ENCODE results near the gene DTD1. TPM values are rescaled to one million over a fixed set of nuclear protein-coding genes. Genes with fewer than 3 reads are reported as not detected.

Gene DTD1
- total RNA-seq, 1 experiment from 2014 or later = 62.8 TPM

GRCh38 chr20:18543932-18544331, 43.9 kb upstream of the DTD1 start:
- H3K36me3 ChIP-seq (ENCODE audit: low read depth) = peaks cover 6% of the 10 kb centered on the region; the same call in 1 of the 2 replicates
- H3K79me2 ChIP-seq (ENCODE audit: low read depth) = no peaks in the 10 kb centered on the region
- no peak overlapping the region for H3K4me3 ChIP-seq
- no peaks in the 10 kb centered on the region for H3K27me3 ChIP-seq (ENCODE audit: insufficient read depth, low read depth)
- ChIA-PET CTCF (no interaction called here), POLR2A (ENCODE audit: unreplicated experiment) (no interaction called here)
- no peaks in the 10 kb centered on the region for H3K9me3 ChIP-seq (ENCODE audit: insufficient read depth, low read depth)
- H2AFZ ChIP-seq = no peak overlapping the region
- intact Hi-C loops (cut with micrococcal nuclease; ENCODE audit: unreplicated experiment) = no loop called here
- no peaks in the 10 kb centered on the region for H3K9me2 ChIP-seq (ENCODE audit: insufficient read depth)
- no peak overlapping the region for H3K27ac ChIP-seq
- TF ChIP-seq EZH2 (IDR thresholded peaks at IDR 0.05; ENCODE audit: low read depth) (no peak), CTCF (conservative IDR thresholded peaks at IDR 0.05) (no peak)
- BruUV-seq (replicated peaks) = no TSS peak
- H3K4me2 ChIP-seq = no peak overlapping the region
- DNase-seq = no peak
- H3F3A ChIP-seq (ENCODE audit: insufficient read depth, low read depth) = 0 out of 2 replicates have a peak, but pooled peaks cover 4% of the 10 kb centered on the region
- no peaks in the 10 kb centered on the region; the same call in 1 of the 2 replicates for H4K20me1 ChIP-seq (ENCODE audit: insufficient read depth)
- no peaks in the 10 kb centered on the region for H3K4me1 ChIP-seq (replicated peaks; ENCODE audit: insufficient read depth)

GRCh38 chr20:18545566-18545965, 42.3 kb upstream of the DTD1 start:
- H3K27ac ChIP-seq = no peak overlapping the region
- no peak for DNase-seq
- TF ChIP-seq CTCF (conservative IDR thresholded peaks at IDR 0.05) (no peak), EZH2 (IDR thresholded peaks at IDR 0.05; ENCODE audit: low read depth) (no peak)
- intact Hi-C loops (cut with micrococcal nuclease; ENCODE audit: unreplicated experiment) = no loop called here
- H3K4me1 ChIP-seq (replicated peaks; ENCODE audit: insufficient read depth) = no peaks in the 10 kb centered on the region
- H3K27me3 ChIP-seq (ENCODE audit: insufficient read depth, low read depth) = no peaks in the 10 kb centered on the region
- H3K36me3 ChIP-seq (ENCODE audit: low read depth) = peaks cover 11% of the 10 kb centered on the region
- no peaks in the 10 kb centered on the region for H3K9me2 ChIP-seq (ENCODE audit: insufficient read depth)
- no peak overlapping the region for H2AFZ ChIP-seq
- H3F3A ChIP-seq (ENCODE audit: insufficient read depth, low read depth) = 0 out of 2 replicates have a peak, but pooled peaks cover 4% of the 10 kb centered on the region
- POLR2A ChIA-PET (ENCODE audit: unreplicated experiment) = interaction anchor here (0.6 kb wide), 1 partner anchor 563 kb away, joined by 5 read pairs; no protein-coding TSS in a partner anchor
- H3K4me3 ChIP-seq = no peak overlapping the region
- BruUV-seq (replicated peaks) = no TSS peak
- no peaks in the 10 kb centered on the region for H3K9me3 ChIP-seq (ENCODE audit: insufficient read depth, low read depth)
- CTCF ChIA-PET = no interaction called here
- no peaks in the 10 kb centered on the region for H3K79me2 ChIP-seq (ENCODE audit: low read depth)
- H4K20me1 ChIP-seq (ENCODE audit: insufficient read depth) = no peaks in the 10 kb centered on the region
- no peak overlapping the region for H3K4me2 ChIP-seq

- ChIA-PET CTCF (no interaction called here), POLR2A (ENCODE audit: unreplicated experiment) (no interaction called here)
- DNase-seq = no peak
- H3K36me3 ChIP-seq (ENCODE audit: low read depth) = peaks cover 11% of the 10 kb centered on the region
- BruUV-seq (replicated peaks) = no TSS peak
- H3K27ac ChIP-seq = no peak overlapping the region
- H3K4me3 ChIP-seq = no peak overlapping the region
- no peaks in the 10 kb centered on the region for H3K9me3 ChIP-seq (ENCODE audit: insufficient read depth, low read depth)
- no peak overlapping the region for H3K4me2 ChIP-seq
- H3K27me3 ChIP-seq (ENCODE audit: insufficient read depth, low read depth) = no peaks in the 10 kb centered on the region
- no peak for TF ChIP-seq CTCF (conservative IDR thresholded peaks at IDR 0.05)
- no peak for TF ChIP-seq EZH2 (IDR thresholded peaks at IDR 0.05; ENCODE audit: low read depth)
- H3K4me1 ChIP-seq (replicated peaks; ENCODE audit: insufficient read depth) = no peaks in the 10 kb centered on the region
- H3K79me2 ChIP-seq (ENCODE audit: low read depth) = no peaks in the 10 kb centered on the region
- no peaks in the 10 kb centered on the region for H3K9me2 ChIP-seq (ENCODE audit: insufficient read depth)
- no peaks in the 10 kb centered on the region for H4K20me1 ChIP-seq (ENCODE audit: insufficient read depth)
- intact Hi-C loops (cut with micrococcal nuclease; ENCODE audit: unreplicated experiment) = no loop called here
- H2AFZ ChIP-seq = no peak overlapping the region
- H3F3A ChIP-seq (ENCODE audit: insufficient read depth, low read depth) = no peaks in the 10 kb centered on the region
Measured at GRCh38 chr20:18548465-18548864, 39.4 kb upstream of the DTD1 start.

Data from PC-9 (cell line).